Measurements from ENCODE around the gene ZNF655. TPM values are rescaled to one million over a fixed set of nuclear protein-coding genes. Genes with fewer than 3 reads are reported as not detected.
"Not testable (repeated sequence)": the region's sequence is repeated elsewhere in the genome, so short reads cannot be mapped to it uniquely, and the experiment has no call there.

ZNF655 gene
- total RNA-seq, 4 donors from 2014 or later = 37.1 to 142 (median 99.9) TPM

DNA sequence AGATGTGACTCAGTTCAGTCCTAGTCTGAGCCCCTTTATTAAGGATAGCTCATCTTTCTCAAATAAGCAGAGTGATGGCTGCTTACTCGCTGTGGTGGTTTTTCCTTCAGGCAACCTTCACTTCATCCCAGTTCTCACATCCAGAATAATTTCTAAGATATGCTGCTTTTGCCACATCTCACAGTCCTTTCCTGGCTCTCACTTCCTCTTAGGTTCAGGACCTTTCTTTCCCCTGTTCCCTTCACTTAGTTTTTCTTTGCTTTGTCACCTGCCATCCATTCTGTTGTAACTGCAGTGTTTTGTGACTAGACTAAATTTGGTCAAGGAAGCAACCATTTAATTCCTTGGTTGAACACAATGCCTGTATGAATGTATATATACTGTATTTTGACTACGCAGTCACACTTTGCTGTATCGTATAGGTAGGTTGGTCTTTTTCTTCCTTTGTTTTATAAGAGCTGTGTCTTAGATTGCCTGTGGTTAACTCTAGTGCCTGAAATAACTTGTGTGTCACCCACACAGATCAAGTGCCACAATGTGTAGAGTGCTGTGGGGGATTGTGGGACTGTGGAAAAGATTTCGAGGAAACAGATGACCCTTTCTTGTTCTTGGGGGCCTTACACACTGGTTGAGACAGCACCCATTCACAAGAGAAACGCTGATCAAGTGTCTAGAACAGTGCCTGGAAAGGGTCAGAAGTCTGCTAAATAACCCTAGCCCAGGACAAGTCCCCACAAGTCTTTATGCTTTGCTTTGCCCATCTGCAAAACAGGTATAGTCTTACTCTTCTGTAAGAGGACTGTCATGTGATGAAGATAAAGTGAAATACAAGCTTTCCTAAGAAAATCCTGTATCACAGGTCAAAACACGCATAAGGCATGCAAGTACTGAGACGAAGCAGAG lies 2.6 kb downstream of the ZNF655 start:
- no peaks in the 10 kb centered on the region for H3K9me3 ChIP-seq
- TF ChIP-seq POLR2A (IDR thresholded peaks at IDR 0.05) = no peak
- TF ChIP-seq, protein P1, sequence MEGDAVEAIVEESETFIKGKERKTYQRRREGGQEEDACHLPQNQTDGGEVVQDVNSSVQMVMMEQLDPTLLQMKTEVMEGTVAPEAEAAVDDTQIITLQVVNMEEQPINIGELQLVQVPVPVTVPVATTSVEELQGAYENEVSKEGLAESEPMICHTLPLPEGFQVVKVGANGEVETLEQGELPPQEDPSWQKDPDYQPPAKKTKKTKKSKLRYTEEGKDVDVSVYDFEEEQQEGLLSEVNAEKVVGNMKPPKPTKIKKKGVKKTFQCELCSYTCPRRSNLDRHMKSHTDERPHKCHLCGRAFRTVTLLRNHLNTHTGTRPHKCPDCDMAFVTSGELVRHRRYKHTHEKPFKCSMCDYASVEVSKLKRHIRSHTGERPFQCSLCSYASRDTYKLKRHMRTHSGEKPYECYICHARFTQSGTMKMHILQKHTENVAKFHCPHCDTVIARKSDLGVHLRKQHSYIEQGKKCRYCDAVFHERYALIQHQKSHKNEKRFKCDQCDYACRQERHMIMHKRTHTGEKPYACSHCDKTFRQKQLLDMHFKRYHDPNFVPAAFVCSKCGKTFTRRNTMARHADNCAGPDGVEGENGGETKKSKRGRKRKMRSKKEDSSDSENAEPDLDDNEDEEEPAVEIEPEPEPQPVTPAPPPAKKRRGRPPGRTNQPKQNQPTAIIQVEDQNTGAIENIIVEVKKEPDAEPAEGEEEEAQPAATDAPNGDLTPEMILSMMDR (IDR thresholded peaks at IDR 0.05) = no peak
- no peaks in the 10 kb centered on the region for H3K27me3 ChIP-seq
- no peak overlapping the region for H3K4me3 ChIP-seq
- no peak overlapping the region for H3K27ac ChIP-seq
- intact Hi-C loops (cut with DNase I; ENCODE audit: low total_unique reads) = no loop called here
- no peak for DNase-seq
- H3K36me3 ChIP-seq = no peaks in the 10 kb centered on the region
- H3K4me1 ChIP-seq = peaks cover 5 to 9% of the 10 kb centered on the region in 2 donors

DNA sequence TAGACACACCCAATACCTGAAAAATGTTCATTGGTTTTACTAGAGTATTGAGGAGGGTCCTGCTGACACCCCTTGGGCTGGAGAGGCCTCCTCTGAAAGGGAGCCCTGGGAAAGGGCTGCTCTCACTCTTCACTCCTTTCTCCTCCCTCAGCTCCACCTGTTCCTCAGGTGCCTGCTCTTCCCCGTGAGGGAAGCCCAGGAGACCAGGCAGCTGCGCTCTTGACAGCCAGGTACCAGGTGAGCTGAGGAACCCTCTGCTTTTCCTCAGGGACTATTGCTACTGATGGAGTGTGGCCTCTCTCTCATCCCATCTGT lies 3.3 kb downstream of the ZNF655 start:
- TF ChIP-seq POLR2A (IDR thresholded peaks at IDR 0.05) = no peak
- H3K9me3 ChIP-seq = no peaks in the 10 kb centered on the region
- H3K4me3 ChIP-seq = no peak overlapping the region
- DNase-seq = no peak
- no peaks in the 10 kb centered on the region for H3K27me3 ChIP-seq
- peaks cover 5 to 9% of the 10 kb centered on the region in 2 donors for H3K4me1 ChIP-seq
- no peaks in the 10 kb centered on the region for H3K36me3 ChIP-seq
- intact Hi-C loops (cut with DNase I; ENCODE audit: low total_unique reads) = no loop called here
- H3K27ac ChIP-seq = peak overlapping the region in 1 of 2 donors; percentile 55

DNA sequence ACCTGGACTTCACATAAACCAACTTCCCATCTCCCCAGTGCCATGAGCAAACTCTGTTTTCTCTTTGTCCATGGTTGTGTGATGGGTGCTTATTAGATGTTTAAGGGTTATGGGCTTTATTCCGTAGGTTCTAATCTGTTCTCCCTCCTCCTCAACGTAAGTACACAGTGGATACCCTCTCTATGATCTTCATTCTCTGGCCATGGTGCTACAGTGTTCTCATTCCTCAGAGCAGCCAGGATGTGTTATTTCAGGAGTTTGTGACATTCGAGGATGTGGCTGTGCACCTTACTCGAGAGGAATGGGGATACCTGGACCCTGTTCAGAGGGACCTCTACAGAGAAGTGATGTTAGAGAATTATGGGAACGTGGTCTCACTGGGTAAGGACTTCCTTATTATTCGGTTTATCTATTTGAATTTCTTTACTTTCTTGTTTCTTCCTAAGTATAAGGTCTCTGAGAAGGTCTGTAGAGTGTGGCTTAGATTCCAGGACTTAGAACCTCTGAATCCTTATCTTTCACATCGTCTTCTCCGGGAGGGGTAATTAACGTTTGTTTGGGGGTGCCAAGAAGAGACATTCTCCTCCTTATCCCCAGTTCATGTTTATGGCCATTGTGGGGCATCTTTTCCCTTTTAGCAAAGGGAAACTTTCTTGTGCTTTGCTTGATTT lies 3.8 kb downstream of the ZNF655 start:
- H3K9me3 ChIP-seq = no peaks in the 10 kb centered on the region
- H3K36me3 ChIP-seq = no peaks in the 10 kb centered on the region
- intact Hi-C loops (cut with DNase I; ENCODE audit: low total_unique reads) = no loop called here
- no peaks in the 10 kb centered on the region for H3K27me3 ChIP-seq
- DNase-seq = no peak
- TF ChIP-seq, protein P1 (IDR thresholded peaks at IDR 0.05) = no peak
- no peak for TF ChIP-seq POLR2A (IDR thresholded peaks at IDR 0.05)
- H3K4me3 ChIP-seq = no peak overlapping the region
- H3K4me1 ChIP-seq = peaks cover 4 to 9% of the 10 kb centered on the region in 2 donors
- H3K27ac ChIP-seq = peak overlapping the region in 1 of 2 donors; percentile 55

DNA sequence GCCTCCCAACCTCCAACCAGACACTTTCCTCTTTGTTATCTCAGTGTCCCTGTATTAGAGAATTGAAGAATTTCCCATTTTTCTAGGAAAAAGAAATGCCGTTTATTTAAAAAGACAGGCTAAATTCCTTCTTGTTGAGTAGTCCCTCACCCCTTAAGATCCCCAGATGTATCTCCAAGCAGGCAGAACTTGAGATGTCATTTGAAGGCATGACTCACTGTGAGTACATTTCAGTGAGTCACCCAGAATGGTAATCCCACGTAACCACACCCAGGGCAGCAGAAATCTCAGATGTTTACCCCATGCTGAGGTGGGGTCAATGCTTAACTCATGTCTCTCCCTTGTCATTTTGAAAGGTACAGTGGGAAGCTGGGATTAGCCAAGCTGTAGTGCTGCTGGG lies 4.4 kb downstream of the ZNF655 start:
- no peaks in the 10 kb centered on the region for H3K36me3 ChIP-seq
- H3K27me3 ChIP-seq = no peaks in the 10 kb centered on the region
- no peak for DNase-seq
- intact Hi-C loops (cut with DNase I; ENCODE audit: low total_unique reads) = no loop called here
- peak overlapping the region in 1 of 2 donors; percentile 55 for H3K27ac ChIP-seq
- TF ChIP-seq POLR2A (IDR thresholded peaks at IDR 0.05) = no peak
- TF ChIP-seq, protein P1 (IDR thresholded peaks at IDR 0.05) = no peak
- peaks cover 0 to 9% of the 10 kb centered on the region in 2 donors for H3K4me1 ChIP-seq
- H3K9me3 ChIP-seq = no peaks in the 10 kb centered on the region
- H3K4me3 ChIP-seq = no peak overlapping the region

DNA sequence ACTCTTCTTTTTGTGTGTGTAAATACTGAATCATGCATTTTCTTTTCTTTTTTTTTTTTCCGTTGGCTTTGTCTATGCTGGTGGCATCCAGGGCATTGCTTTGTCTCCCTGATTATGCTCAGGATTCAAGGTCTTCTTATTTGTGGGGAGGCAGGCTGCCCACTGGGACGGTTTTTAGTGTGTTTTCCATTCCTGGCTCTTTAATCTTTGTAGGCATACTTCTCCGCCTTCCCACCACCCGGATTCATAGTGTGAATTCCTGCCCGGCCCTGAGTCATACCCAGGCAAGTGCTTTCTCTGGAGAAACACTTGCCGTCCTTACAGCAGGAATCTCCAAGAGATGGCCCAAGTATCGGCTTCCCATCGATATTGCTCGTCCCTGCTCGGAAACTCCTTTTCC lies 5.2 kb downstream of the ZNF655 start:
- Histone ChIP-seq H3K4me1 (peaks cover 0 to 9% of the 10 kb centered on the region in 2 donors), H3K27me3 (no peaks in the 10 kb centered on the region), H3K27ac (peak overlapping the region in 1 of 2 donors; percentile 3), H3K9me3 (no peaks in the 10 kb centered on the region), H3K4me3 (no peak overlapping the region), H3K36me3 (no peaks in the 10 kb centered on the region)
- TF ChIP-seq, protein P1 (IDR thresholded peaks at IDR 0.05) = no peak
- TF ChIP-seq POLR2A (IDR thresholded peaks at IDR 0.05) = no peak
- no peak for DNase-seq
- intact Hi-C loops (cut with DNase I; ENCODE audit: low total_unique reads) = no loop called here

DNA sequence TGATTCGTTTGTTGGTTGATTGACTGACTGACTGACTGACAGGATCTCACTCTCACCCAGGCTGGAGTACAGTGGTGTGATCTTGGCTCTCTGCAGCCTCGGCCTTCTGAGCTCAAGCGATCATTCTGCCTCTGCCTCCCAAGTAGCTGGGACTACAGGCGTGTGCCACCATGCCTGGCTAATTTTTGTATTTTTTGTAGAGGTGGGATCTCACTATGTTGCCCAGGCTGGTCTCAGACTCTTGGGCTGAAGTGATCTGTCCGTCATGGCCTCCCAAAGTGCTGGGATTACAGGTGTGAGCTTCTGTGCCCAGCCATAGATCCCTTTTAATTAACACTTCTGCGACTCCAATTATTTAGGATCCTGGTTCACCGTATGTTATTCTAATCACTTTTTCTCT lies 10.3 kb downstream of the ZNF655 start:
- H3K36me3 ChIP-seq; H3K27ac ChIP-seq; H3K4me3 ChIP-seq; H3K4me1 ChIP-seq; H3K9me3 ChIP-seq; H3K27me3 ChIP-seq; intact Hi-C loops (cut with DNase I; ENCODE audit: low total_unique reads); DNase-seq: not testable (repeated sequence)

All from uterus (tissue), 4 donors.